ENCODE results near the gene DNM2. TPM values are rescaled to one million over a fixed set of nuclear protein-coding genes. Genes with fewer than 3 reads are reported as not detected.

The DNM2 gene
- total RNA-seq, 4 donors from 2014 or later: 182 to 245 (median 218) TPM

DNA sequence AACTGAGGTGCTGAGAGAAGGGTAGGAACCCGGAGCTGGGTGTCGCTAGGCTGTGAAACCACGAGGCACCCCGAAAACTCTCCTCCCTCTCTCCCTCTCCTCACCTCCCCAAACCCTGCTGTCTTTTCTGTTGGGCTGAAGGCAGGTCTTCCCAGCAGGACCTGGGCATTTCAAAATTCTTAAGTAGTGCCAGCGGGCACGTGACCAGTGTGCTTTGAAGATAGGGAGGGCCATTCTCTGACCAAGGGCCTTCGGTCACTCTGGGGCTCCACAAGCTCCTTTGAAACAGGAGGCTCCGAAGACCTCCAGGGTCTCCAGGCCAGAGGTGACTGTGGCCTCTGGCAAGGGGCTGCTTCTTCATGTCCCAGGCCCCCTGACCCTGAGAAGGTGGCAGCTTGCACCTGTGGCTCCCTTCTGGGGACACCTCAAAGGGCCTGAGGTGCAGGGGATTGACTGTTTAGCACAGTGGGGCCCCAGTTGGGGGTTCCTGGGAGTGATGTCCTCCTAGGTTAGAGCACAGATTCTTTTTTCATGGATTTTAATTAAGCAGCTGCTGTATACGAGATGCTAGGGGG, 48.3 kb downstream of the DNM2 start:
- TF ChIP-seq, protein P1, sequence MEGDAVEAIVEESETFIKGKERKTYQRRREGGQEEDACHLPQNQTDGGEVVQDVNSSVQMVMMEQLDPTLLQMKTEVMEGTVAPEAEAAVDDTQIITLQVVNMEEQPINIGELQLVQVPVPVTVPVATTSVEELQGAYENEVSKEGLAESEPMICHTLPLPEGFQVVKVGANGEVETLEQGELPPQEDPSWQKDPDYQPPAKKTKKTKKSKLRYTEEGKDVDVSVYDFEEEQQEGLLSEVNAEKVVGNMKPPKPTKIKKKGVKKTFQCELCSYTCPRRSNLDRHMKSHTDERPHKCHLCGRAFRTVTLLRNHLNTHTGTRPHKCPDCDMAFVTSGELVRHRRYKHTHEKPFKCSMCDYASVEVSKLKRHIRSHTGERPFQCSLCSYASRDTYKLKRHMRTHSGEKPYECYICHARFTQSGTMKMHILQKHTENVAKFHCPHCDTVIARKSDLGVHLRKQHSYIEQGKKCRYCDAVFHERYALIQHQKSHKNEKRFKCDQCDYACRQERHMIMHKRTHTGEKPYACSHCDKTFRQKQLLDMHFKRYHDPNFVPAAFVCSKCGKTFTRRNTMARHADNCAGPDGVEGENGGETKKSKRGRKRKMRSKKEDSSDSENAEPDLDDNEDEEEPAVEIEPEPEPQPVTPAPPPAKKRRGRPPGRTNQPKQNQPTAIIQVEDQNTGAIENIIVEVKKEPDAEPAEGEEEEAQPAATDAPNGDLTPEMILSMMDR (IDR thresholded peaks at IDR 0.05): no peak
- no peak for TF ChIP-seq POLR2A (IDR thresholded peaks at IDR 0.05)
- DNase-seq (ENCODE audit: low spot score in 2 of 2): no peak
- H3K4me3 ChIP-seq (ENCODE audit: low read depth, poor library complexity, severe bottlenecking): no peak overlapping the region
- WGBS, 2 donors: 71 to 79% methylated on average over 8 to 9 of the region's 9 CpGs
- intact Hi-C loops (cut with DNase I; ENCODE audit: low total_unique reads): no loop called here

DNA sequence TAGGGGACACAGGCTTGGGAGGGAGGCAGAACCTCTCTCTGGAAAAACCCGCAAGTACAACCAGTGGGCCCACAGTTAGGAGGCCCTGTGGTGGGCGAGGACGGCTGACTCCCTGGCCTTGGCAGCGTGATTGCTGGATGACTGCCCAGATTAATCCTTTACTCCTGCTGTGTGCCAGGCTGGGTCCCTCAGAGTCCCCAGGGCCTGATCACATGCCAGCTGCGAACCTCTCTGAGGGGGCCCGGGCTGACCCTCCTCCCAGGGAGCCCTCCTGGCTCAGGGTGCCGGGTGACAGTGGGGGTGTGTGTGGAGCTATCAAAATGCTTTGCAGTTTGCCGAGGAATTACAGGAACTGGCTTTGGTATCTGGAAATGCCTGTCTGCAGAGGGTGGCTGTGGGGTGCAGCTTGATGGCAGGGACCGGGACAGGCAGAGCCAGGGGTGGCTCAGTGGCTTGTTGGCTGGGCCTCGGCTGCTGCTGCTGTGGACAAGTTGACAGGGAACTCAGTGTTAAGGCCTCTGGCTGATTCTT, 48.9 kb downstream of the DNM2 start:
- intact Hi-C loops (cut with DNase I; ENCODE audit: low total_unique reads): no loop called here
- no peak for DNase-seq (ENCODE audit: low spot score in 2 of 2)
- TF ChIP-seq POLR2A (IDR thresholded peaks at IDR 0.05): no peak
- TF ChIP-seq, protein P1 (IDR thresholded peaks at IDR 0.05): no peak
- WGBS, 2 donors: 20 to 32% methylated on average over 8 to 10 of the region's 10 CpGs
- no peak overlapping the region for H3K4me3 ChIP-seq (ENCODE audit: low read depth, poor library complexity, severe bottlenecking)

DNA sequence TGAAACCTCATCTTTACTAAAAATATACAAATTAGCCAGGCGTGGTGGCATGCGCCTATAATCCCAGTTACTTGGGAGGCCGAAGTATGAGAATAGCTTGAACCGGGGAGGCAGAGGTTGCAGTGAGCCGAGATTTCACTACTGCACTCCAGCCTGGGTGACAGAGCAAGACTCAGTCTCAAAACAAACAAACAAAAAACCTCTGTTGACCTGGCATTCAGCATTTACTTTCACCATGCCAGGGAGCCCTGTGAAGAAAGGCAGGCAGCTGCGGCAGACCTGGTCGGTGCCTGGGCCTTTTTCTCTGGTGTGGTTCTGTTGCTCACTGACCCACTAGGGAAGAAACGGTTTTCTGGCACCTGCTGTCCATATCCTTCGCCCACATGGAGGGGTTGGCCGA, 49.8 kb downstream of the DNM2 start:
- intact Hi-C loops (cut with DNase I; ENCODE audit: low total_unique reads): no loop called here
- WGBS, 2 donors: 93 to 94% methylated on average over 10 of the region's 10 CpGs
- TF ChIP-seq, protein P1 (IDR thresholded peaks at IDR 0.05): no peak
- no peak for TF ChIP-seq POLR2A (IDR thresholded peaks at IDR 0.05)
- H3K4me3 ChIP-seq (ENCODE audit: low read depth, poor library complexity, severe bottlenecking): no peak overlapping the region
- no peak for DNase-seq (ENCODE audit: low spot score in 2 of 2)

DNA sequence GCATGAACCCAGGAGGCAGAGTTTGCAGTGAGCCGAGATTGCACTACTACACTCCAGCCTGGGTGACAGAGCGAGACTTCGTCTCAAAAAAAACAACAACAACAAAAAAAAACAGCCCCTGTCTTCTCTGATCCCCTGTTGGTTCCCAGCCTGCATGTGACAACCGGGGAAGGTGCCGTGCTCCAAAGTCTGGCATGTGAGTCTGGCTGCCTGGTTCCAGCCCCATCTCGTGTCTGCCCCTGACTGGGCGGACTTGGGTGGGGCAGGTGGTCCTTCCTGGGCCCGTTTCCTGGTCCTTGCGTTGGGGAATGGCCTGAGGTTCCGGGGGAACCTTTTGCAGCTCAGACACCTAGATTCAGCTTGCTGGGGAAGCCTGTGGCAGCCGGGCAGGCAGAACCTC, 50.5 kb downstream of the DNM2 start:
- DNase-seq (ENCODE audit: low spot score in 2 of 2): no peak
- 89 to 95% methylated on average over 10 to 11 of the region's 11 CpGs for WGBS, 2 donors
- intact Hi-C loops (cut with DNase I; ENCODE audit: low total_unique reads): no loop called here
- H3K4me3 ChIP-seq (ENCODE audit: low read depth, poor library complexity, severe bottlenecking): no peak overlapping the region
- TF ChIP-seq, protein P1 (IDR thresholded peaks at IDR 0.05): no peak
- TF ChIP-seq POLR2A (IDR thresholded peaks at IDR 0.05): no peak

DNA sequence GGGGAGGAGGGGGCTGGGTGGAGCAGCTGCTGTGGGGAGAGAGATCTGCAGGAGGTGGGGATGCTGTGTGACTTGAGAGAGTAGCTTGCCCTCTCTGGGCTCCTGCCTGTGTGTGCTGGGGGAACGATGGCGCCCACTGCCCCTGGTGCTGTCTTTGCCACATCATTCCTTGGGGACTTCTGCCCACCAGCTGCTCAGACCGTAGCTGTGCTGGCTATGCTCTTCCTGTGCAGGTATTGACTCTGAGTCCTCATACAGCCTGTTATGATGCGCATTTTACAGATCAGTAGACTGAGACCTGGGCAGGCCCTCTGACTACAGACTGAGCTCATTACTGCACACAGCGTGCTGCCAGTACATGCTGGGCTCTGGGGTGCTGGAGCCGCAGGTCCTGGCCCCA, 51.1 kb downstream of the DNM2 start:
- TF ChIP-seq POLR2A (IDR thresholded peaks at IDR 0.05): no peak
- TF ChIP-seq, protein P1 (IDR thresholded peaks at IDR 0.05): no peak
- no peak overlapping the region for H3K4me3 ChIP-seq (ENCODE audit: low read depth, poor library complexity, severe bottlenecking)
- intact Hi-C loops (cut with DNase I; ENCODE audit: low total_unique reads): no loop called here
- 80 to 89% methylated on average over 6 of the region's 6 CpGs for WGBS, 2 donors
- no peak for DNase-seq (ENCODE audit: low spot score in 2 of 2)

Data from lower leg skin (tissue), 4 donors.